GM12874 (cell line): ENCODE data around the gene PCDHGB5.
A peak's percentile ranks its signal among the peaks of the same experiment; 100 is the strongest.

Source experiments
- TF ChIP-seq, protein P1 (sequence below): IDR thresholded peaks from 2 replicates; pipeline ENCODE4 v1.5.1; 2011; ENCODE audit warnings: low read depth, mild to moderate bottlenecking, control low read depth, low read length, moderate library complexity; ENCODE audit not compliant: insufficient read depth

The PCDHGB5 gene

DNA sequence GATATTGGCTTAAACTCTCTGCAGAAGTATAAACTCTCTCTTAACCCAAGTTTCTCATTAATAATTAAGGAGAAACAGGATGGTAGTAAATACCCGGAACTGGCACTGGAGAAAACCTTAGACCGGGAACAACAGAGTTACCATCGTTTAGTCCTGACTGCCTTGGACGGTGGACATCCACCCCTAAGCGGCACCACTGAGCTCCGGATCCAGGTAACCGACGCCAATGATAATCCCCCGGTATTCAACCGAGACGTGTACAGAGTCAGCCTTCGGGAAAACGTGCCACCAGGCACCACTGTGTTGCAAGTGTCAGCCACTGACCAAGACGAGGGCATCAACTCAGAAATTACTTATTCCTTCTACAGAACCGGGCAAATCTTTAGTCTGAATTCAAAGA is 861 bp downstream of the PCDHGB5 start:
- TF ChIP-seq, protein P1, sequence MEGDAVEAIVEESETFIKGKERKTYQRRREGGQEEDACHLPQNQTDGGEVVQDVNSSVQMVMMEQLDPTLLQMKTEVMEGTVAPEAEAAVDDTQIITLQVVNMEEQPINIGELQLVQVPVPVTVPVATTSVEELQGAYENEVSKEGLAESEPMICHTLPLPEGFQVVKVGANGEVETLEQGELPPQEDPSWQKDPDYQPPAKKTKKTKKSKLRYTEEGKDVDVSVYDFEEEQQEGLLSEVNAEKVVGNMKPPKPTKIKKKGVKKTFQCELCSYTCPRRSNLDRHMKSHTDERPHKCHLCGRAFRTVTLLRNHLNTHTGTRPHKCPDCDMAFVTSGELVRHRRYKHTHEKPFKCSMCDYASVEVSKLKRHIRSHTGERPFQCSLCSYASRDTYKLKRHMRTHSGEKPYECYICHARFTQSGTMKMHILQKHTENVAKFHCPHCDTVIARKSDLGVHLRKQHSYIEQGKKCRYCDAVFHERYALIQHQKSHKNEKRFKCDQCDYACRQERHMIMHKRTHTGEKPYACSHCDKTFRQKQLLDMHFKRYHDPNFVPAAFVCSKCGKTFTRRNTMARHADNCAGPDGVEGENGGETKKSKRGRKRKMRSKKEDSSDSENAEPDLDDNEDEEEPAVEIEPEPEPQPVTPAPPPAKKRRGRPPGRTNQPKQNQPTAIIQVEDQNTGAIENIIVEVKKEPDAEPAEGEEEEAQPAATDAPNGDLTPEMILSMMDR: 0 out of 2 replicates have a peak, but pooled peaks have one; percentile 1

DNA sequence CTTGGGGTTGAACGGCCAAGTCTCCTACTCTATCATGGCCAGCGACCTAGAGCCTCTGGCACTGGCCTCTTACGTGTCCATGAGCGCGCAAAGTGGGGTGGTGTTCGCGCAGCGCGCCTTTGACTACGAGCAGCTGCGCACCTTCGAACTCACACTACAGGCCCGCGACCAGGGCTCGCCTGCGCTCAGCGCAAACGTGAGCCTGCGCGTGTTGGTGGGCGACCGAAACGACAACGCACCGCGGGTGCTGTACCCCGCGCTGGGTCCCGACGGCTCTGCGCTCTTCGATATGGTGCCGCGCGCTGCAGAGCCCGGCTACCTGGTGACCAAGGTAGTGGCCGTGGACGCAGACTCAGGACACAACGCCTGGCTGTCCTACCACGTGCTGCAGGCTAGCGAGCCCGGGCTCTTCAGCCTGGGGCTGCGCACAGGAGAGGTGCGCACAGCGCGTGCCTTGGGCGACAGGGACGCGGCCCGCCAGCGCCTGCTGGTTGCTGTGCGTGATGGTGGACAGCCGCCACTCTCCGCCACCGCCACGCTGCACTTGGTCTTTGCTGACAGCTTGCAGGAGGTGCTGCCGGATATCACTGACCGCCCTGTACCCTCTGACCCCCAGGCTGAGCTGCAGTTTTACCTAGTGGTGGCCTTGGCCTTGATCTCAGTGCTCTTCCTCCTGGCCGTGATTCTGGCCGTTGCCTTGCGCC is 2.0 kb downstream of the PCDHGB5 start:
- TF ChIP-seq, protein P1: no peak

DNA sequence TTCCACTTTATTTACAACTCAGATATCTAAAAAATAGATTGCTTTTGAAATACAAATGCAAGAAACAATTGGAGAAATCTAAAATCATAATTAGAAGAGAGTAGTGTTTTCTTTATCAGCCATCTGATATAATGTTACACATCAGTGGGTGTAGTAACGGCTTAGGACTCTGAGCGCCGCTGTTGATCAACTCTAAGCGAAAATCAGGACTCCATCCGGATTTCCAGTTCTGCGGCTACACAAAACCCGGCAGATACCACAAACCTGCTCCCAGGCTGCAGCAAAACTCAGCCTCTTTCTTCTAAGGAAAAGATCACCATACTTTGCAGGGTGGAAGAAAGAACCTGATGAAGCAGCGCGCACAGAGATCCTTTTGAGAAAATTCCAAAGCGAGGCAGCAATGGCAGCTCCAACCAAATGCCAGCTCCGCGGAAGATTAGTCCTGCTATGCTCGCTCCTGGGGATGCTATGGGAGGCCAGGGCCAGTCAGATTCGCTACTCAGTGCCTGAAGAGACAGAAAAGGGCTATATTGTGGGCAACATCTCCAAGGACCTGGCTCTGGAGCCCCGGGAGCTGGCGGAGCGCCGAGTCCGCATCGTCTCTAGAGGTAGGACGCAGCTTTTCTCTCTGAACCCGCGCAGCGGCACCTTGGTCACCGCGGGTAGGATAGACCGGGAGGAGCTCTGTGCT is 5.0 kb downstream of the PCDHGB5 start, which contains the start of gene PCDHGA9:
Gene PCDHGA9 (plus strand): TSS at position 226 of the 691 bp plus-strand sequence. CDS start 175 bp downstream, at position 401.
- TF ChIP-seq, protein P1: no peak

DNA sequence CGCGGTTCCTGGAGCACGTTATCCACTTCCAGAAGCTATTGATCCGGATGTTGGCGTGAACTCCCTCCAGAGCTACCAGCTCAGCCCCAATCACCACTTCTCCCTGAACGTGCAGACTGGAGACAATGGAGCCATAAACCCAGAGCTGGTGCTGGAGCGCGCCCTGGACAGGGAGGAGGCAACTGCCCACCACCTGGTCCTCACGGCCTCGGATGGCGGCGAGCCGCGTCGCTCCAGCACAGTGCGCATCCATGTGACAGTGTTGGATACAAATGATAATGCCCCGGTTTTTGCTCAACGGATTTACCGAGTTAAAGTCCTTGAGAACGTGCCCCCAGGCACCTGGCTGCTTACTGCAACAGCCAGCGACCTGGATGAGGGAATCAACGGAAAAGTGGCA is 5.6 kb downstream of the PCDHGB5 start:
- TF ChIP-seq, protein P1: no peak

DNA sequence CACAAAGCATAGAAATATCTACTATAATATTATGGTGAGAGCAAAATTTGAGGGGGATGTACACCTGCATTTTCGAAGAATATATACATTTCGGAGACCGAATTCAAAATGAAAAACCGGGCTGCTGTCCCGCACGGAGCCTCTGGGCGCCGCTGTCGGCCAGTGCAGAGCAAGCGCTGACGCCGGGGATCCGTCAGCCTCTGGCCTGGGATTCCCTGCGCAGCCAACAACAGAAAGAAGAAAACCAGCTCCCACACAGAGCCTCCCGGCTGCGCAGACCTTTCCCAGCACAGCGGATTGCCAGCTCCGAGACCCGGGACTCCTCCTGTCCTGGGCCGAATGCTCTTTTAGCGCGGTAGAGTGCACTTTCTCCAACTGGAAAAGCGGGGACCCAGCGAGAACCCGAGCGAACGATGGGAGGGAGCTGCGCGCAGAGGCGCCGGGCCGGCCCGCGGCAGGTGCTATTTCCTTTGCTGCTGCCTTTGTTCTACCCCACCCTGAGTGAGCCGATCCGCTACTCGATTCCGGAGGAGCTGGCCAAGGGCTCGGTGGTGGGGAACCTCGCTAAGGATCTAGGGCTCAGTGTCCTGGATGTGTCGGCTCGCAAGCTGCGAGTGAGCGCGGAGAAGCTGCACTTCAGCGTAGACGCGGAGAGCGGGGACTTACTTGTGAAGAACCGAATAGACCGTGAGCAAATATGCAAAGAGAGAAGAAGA is 10.2 kb downstream of the PCDHGB5 start, which contains the start of gene PCDHGB6:
Gene PCDHGB6 (plus strand): TSS at position 232 of the 716 bp plus-strand sequence. CDS start 182 bp downstream, at position 414.
- TF ChIP-seq, protein P1: peak; percentile 78

DNA sequence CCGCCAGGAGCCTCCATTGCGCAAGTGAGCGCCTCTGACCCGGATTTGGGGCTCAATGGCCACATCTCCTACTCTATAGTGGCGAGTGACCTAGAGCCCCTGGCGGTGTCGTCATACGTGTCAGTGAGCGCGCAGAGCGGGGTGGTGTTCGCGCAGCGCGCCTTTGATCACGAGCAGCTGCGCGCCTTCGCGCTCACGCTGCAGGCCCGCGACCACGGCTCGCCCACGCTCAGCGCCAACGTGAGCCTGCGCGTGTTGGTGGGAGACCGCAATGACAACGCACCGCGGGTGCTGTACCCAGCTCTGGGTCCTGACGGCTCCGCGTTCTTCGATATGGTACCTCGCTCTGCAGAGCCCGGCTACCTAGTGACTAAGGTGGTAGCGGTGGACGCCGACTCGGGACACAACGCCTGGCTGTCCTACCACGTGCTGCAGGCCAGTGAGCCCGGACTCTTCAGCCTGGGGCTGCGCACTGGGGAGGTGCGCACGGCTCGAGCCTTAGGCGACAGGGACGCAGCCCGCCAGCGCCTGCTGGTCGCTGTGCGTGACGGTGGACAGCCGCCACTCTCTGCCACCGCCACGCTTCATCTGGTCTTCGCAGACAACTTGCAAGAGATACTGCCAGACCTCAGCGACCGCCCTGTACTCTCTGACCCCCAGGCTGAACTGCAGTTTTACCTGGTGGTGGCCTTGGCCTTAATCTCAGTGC is 12.0 kb downstream of the PCDHGB5 start:
- TF ChIP-seq, protein P1: no peak

DNA sequence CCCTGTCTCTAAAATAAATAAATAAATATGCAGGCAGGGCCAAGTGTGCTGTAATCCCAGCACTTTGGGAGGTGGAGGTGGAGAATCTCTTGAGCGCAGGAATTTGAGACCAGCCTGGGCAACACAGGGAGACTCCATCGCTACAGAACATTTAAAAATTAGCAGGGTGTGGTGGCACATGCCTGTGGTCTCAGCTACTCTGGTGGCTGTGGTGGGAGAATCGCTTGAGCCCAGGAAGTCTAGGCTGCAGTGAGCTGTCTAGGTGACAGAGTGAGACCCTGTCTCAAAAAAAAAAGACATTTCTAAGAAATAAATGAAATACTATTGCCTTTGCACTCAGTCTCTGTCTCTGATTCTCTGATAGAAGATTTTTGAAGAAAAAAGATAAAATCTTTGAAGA is 13.8 kb downstream of the PCDHGB5 start:
- TF ChIP-seq, protein P1: no peak
